BJ (cell line): ENCODE results near the gene FIGLA. TPM values are rescaled to one million over a fixed set of nuclear protein-coding genes. Genes with fewer than 3 reads are reported as not detected.

Source experiments
- CTCF ChIA-PET: fragments of 350-600 bp; formaldehyde crosslinking; extraction: SDS; loops from one replicate; lab custom pipeline; 2021; ENCODE audit warnings: antibody characterized with exemption, inconsistent platforms; lab: Yijun Ruan, JAX
- POLR2A ChIA-PET: fragments of 300-600 bp; sonication (Branson Sonifier 250); formaldehyde crosslinking; extraction: SDS; loops from one replicate; lab custom pipeline; 2021; ENCODE audit warnings: antibody characterized with exemption; lab: Charles Lee
- DNase-seq: peaks from one replicate; pipeline ENCODE4 v3.0.0-alpha.2; 2011; ENCODE audit warnings: low read depth
- H3K27me3 ChIP-seq: 2 replicates; pipeline ENCODE4 v1.6.0; 2011; ENCODE audit warnings: low read length; ENCODE audit not compliant: control insufficient read depth, insufficient read depth
- H3K36me3 ChIP-seq: 2 replicates; pipeline ENCODE4 v1.5.1; 2011; ENCODE audit warnings: low read length; ENCODE audit not compliant: control insufficient read depth, insufficient read depth
- H3K4me3 ChIP-seq: 2 replicates; pipeline ENCODE4 v1.5.1; 2011; ENCODE audit warnings: low read depth, mild to moderate bottlenecking, control low read depth, low read length
- CTCF ChIP-seq: IDR thresholded peaks from 2 replicates; pipeline ENCODE4 v1.5.1; 2011; ENCODE audit warnings: low read depth, mild to moderate bottlenecking, control low read depth, inconsistent platforms, low read length, moderate library complexity; ENCODE audit not compliant: insufficient read depth
- polyA plus RNA-seq: library from polyadenylated mRNA; depleted of rRNA; stranded (reverse); fragments of >200 nt; gene quantifications from 2 replicates; pipeline ENCODE4 v1.2.3, GENCODE V29; 2011; rRNA removed
- small RNA-seq: library from RNA; depleted of rRNA; stranded (forward); fragments of <200 nt; gene quantifications from one replicate; pipeline ENCODE3, GENCODE V24; 2012; ENCODE audit warnings: low replicate concordance, low read depth; ENCODE audit not compliant: insufficient read length

FIGLA gene
- polyA plus RNA-seq, 1 experiment: not detected

- no peak for DNase-seq
- ChIA-PET CTCF (interaction anchor here (0.6 kb wide), 1 partner anchor 31 kb away, joined by 3 read pairs; no protein-coding TSS in a partner anchor), POLR2A (no interaction called here)
- peaks cover 8% of the 10 kb centered on the region for H3K27me3 ChIP-seq
- no peak overlapping the region for H3K4me3 ChIP-seq
- no peaks in the 10 kb centered on the region for H3K36me3 ChIP-seq
- TF ChIP-seq CTCF: no peak
Measured at GRCh38 chr2:70732766-70733645, 57.4 kb downstream of the FIGLA start.

GRCh38 chr2:70730730-70731129, 59.7 kb downstream of the FIGLA start:
- CTCF ChIA-PET: no interaction called here
- DNase-seq: no peak
- Histone ChIP-seq H3K36me3 (no peaks in the 10 kb centered on the region), H3K27me3 (peaks cover 8% of the 10 kb centered on the region), H3K4me3 (no peak overlapping the region)
- no peak for TF ChIP-seq CTCF
- POLR2A ChIA-PET: no interaction called here

- Histone ChIP-seq H3K27me3 (peaks cover 8% of the 10 kb centered on the region), H3K36me3 (no peaks in the 10 kb centered on the region), H3K4me3 (no peak overlapping the region)
- TF ChIP-seq CTCF: no peak
- no peak for DNase-seq
- CTCF ChIA-PET: no interaction called here
- POLR2A ChIA-PET: no interaction called here
Measured at GRCh38 chr2:70729647-70730046, 60.8 kb downstream of the FIGLA start.

- Histone ChIP-seq H3K27me3 (peaks cover 2% of the 10 kb centered on the region), H3K36me3 (no peaks in the 10 kb centered on the region), H3K4me3 (no peak overlapping the region)
- no peak for DNase-seq
- ChIA-PET POLR2A (no interaction called here), CTCF (no interaction called here)
- TF ChIP-seq CTCF: no peak
Measured at GRCh38 chr2:70728128-70728527, 62.3 kb downstream of the FIGLA start.

Small RNA genes lying within 50 kb of the gene (small RNA-seq; reads per million reads assigned to genes)
- not detected for gene HMGN2P21

Other genes with a start within 250 kb of the FIGLA start
- gene TGFA, start 236.8 kb downstream of the FIGLA start, polyA plus RNA-seq: 0.06 and 0.13 TPM in 2 replicates
- not detected in 2 replicates for gene ADD2, start 22.4 kb downstream of the FIGLA start, polyA plus RNA-seq
- gene CLEC4F, start 30.0 kb upstream of the FIGLA start, polyA plus RNA-seq: not detected in 2 replicates
- gene CD207, start 45.2 kb upstream of the FIGLA start, polyA plus RNA-seq: not detected in 2 replicates
- 0.72 and 0.94 TPM in 2 replicates for gene VAX2, start 109.9 kb upstream of the FIGLA start, polyA plus RNA-seq
- gene ATP6V1B1, start 145.3 kb upstream of the FIGLA start, polyA plus RNA-seq: 0.85 and 1.3 TPM in 2 replicates
- 0.36 and 0.43 TPM in 2 replicates for gene ANKRD53, start 188.0 kb upstream of the FIGLA start, polyA plus RNA-seq
- gene TEX261, start 204.2 kb upstream of the FIGLA start, polyA plus RNA-seq: 83.2 and 101 TPM in 2 replicates